HG02642 (cell line): ENCODE data around the gene OR51M1.

Experiments
- ATAC-seq: cut with Tn5 transposase; IDR thresholded peaks from one replicate; pipeline ENCODE4 v1.9.1; 2021; ENCODE audit warnings: mild to moderate bottlenecking; ENCODE audit not compliant: unreplicated experiment, poor library complexity

OR51M1 gene

GRCh38 chr11:5380740-5381342 lies 2.8 kb upstream of the OR51M1 start:
- no peak for ATAC-seq

GRCh38 chr11:5384335-5384734 lies 723 bp downstream of the OR51M1 start:
- ATAC-seq = no peak

- no peak for ATAC-seq
Measured at GRCh38 chr11:5390210-5390609, 6.6 kb downstream of the OR51M1 start.

- no peak for ATAC-seq
Measured at GRCh38 chr11:5394091-5394490, 10.5 kb downstream of the OR51M1 start.

- no peak for ATAC-seq
Measured at GRCh38 chr11:5398936-5399335, 15.3 kb downstream of the OR51M1 start.

- no peak for ATAC-seq
Measured at GRCh38 chr11:5405173-5405572, 21.6 kb downstream of the OR51M1 start.

GRCh38 chr11:5420993-5421392 lies 37.4 kb downstream of the OR51M1 start:
- no peak for ATAC-seq

GRCh38 chr11:5421811-5422210 lies 38.2 kb downstream of the OR51M1 start, which contains the start of gene OR51Q1:
Gene OR51Q1 (plus strand): TSS chr11:5422111. CDS start chr11:5422201, 90 bp downstream.
- no peak for ATAC-seq

GRCh38 chr11:5423131-5423530 lies 39.5 kb downstream of the OR51M1 start:
- no peak for ATAC-seq

- no peak for ATAC-seq
Measured at GRCh38 chr11:5441414-5441813, 57.8 kb downstream of the OR51M1 start, which contains the start of gene OR51I1. Gene OR51I1 (minus strand): TSS chr11:5441514. CDS start chr11:5441514, 0 bp downstream.
